HG03097 (cell line): ENCODE data around the gene PDCD4.
A peak's percentile ranks its signal among the peaks of the same experiment; 100 is the strongest.
"Not testable (repeated sequence)": the region's sequence is repeated elsewhere in the genome, so short reads cannot be mapped to it uniquely, and the experiment has no call there.

Experiments used
- ATAC-seq: cut with Tn5 transposase; IDR thresholded peaks from one replicate; pipeline ENCODE4 v1.9.1; 2021; ENCODE audit not compliant: unreplicated experiment, low FRiP score

PDCD4 gene

GRCh38 chr10:110860576-110861241 is 11.0 kb upstream of the PDCD4 start:
- ATAC-seq: peak; percentile 45

- no peak for ATAC-seq
These were observed 10.3 kb upstream of the PDCD4 start for GRCh38 chr10:110861476-110861875.

DNA sequence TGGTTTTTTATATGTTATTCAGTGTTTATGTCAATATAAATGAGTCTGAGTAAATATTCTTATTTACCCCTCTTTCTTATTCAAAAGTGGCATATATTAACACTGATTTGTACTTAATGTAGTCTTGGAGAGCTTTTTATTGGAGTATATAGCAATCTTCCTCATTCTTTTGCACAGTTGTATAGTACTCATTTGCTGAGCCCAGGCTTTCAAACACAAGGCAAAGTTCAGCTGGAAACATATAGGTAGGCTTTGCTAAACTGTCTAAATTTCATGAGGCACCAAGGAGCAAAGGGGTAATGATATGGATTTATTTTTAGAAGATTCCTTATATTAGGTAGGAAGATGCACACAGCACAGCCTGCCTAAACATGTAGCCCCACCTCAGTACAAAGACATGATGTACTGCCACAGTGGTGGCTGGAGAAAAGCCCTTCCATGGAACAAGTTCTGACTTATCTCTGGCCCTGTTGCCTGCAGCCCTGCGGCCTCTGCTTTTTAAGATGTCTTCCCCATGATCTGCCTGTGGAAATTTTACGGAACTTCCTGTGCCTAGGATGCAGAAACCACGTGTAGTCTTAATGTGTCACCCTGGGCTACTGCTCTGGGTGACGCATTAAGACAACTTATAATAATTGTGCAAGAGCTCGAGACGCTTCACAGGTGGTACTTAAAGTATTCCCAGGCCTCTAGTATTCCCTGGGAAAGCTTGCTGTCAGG is 9.6 kb upstream of the PDCD4 start:
- ATAC-seq: no peak

DNA sequence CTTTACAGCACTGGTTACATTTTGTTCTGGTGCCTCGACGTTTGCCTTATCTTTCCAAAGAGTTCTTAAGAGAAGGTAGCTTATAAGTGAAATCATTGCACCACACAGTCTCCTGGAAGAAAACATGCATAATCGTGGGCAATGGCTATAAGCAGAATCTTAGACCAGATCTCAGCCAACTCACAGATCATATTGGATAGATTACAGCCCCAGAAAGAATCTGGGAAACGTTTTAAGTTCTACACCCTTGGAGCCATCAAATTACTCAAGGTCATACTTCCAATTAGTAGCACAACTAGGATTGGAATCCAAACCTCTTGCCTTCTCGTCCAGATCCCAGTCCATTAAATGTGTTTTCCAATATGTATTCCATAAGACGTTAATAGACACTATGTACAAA is 8.8 kb upstream of the PDCD4 start:
- no peak for ATAC-seq

DNA sequence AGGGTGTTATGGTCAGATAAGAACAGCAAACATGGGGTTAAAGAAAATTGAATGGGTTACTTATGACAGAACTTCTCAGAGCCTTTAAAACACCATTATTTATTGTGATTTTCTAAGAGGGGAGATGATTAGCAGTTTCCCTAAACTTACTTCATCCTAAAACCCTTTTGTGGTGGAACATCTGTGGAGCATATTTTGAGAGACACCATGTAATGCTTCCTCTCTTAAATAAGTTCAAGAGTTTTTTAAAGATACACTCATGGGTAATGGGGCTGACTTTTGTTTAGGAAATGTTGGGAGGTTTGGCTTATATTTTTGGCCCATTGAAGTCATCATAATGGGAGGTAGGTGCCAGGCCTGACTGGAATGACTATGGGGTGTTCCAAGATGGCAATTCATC is 8.4 kb upstream of the PDCD4 start:
- ATAC-seq: no peak

DNA sequence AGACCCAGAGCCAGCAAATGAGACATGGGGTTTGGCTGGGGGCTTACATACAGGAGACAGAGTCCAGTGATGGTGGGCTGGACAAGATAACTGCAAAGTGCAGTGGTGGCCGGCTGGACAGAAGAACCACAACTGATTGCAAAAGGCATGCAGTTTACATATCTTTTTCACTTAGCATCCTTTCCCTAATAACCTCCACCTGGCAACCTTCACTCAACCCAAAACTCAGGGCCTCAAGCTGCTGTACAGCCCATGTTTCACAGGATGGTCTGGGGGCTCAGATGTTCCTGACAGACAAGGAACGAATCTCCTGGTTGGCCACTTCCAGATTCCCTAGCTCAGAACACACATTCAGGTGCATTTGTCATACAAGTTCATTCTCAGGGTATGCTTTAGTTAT is 7.8 kb upstream of the PDCD4 start:
- no peak for ATAC-seq

- peak; percentile 65 for ATAC-seq
These were observed 7.0 kb upstream of the PDCD4 start for GRCh38 chr10:110864662-110865140.

- ATAC-seq: no peak
These were observed 6.4 kb upstream of the PDCD4 start for GRCh38 chr10:110865186-110865808.

DNA sequence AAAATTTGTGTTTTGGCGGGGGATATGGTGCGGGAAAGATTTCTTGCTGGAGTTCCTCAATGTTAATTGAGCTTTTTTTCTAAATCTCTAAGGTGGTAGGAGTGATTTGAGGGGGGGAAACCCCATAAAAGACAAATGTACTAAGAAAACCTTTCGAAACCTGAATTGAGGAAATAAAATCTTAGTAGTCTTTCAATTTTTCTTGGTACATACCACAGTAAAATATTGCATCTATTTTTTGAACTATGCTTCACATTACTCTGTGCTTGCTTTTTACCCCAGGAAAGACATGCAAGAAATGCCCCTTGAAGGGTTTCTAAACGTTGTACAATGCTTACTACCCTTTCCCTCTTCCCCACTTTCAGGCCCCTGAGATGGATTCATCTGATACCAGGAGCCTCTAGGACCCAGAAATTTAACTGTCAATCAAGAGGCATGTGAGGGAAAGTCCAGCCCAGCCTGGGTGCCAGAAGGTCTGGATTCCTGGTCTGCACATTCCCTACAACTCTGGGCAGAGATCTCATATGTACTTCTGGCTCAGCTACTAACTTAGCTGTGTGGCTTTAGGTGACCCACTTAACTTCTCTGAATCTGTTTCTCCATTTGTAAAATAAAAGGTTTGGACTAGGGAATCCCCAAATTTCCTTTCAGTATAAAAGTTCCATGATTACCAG is 5.8 kb upstream of the PDCD4 start:
- ATAC-seq: peak; percentile 26

DNA sequence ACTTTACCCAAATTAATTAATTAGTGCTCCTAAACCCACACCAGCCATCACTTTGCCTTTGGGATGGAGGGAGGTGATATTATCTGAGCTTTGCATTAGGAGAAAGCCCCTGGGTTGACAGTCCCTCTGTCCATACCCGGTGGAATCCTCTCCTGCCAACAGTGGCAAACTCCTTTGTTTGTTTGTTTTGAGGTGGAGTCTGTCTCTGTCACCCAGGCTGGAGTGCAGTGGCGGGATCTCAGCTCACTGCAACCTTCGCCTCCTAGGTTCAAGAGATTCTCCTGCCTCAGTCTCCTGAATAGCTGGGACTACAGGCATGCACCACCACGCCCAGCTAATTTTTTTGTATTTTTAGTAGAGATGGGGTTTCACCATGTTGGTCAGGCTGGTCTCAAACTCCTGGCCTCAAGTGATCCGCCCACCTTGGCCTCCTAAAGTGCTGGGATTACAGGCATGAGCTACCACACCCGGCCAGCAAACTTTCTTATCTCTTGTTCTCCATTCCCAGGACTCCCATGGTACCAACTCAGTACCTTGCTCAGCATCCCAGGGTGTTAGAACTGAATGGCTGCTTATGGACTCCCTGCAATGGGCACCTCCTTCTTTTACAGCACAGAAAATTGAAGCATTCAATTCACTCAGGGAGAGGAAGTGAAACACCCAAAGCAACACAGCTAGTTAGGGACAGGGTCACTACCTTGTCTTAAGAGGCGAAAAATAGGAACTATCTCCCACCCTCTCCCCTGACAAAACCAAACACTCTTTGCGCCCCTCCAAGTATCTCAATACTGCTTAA is 4.5 kb upstream of the PDCD4 start:
- not testable (repeated sequence) for ATAC-seq

GRCh38 chr10:110867807-110868465 is 3.8 kb upstream of the PDCD4 start:
- no peak for ATAC-seq

GRCh38 chr10:110868981-110869380 is 2.7 kb upstream of the PDCD4 start:
- ATAC-seq: no peak

DNA sequence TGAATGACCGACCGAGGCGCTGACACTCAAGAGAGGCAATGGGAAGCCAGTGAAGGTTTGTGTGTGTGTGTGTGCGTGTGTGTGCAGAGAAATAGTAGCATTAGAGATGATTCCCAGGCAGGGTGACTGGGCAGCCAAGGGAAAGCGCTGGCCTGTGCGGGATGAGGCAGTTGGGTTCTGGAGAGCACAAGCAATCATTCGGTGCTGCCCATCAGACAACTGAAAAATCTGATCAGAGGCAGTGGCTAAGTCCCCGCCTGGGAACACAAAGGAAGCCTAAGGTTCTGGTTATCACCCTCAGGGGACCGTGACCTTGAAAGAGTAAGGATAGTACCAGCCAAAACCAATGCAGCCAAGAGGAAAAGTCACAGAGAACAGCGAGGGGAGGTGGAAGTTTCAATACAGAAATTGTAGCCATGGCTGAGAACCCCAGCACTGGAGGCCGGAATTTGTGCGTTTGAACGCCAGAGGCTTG is 868 bp upstream of the PDCD4 start:
- no peak for ATAC-seq

DNA sequence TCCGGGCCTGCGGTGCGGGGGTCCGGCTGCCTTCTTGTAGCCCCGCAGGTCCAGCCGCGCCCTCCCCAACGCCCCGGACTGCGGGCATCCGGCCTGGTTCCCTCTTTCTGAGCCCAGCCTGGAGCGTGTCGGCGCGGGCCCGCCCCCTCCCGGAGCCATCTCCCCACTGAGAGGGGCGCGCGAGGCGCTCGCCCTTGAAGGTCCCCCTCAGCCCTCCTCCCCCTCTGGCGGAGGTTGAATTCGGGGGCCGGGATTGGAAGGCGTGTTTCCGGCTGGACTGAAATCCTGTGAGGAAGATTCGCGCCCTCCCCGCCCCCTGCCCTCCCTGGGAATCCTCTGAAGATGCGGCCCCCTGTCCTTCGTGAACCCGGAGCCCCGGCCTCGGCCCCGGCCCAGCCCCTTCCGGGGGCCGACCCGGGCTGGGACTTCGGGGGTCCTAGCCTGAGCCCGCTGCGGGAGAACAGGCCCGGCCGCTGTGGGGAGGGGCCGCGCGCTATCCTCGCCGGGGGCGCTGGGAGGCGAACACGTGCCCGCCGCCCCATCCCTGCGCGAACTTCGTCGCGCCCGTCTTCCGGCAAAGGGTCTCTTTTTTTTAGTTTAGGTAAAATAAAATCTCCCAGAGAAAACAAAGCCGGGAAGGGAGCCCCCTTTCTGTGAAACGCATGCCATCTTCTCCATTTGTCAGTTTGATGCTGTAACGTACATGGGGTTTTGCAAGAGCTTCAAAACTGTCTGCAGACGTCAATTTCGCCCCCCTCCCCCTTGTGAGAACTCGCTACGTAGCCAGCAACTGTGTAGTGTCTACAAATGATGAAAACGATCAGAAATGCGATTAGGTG is 636 bp downstream of the PDCD4 start:
- ATAC-seq: peak; percentile 31

DNA sequence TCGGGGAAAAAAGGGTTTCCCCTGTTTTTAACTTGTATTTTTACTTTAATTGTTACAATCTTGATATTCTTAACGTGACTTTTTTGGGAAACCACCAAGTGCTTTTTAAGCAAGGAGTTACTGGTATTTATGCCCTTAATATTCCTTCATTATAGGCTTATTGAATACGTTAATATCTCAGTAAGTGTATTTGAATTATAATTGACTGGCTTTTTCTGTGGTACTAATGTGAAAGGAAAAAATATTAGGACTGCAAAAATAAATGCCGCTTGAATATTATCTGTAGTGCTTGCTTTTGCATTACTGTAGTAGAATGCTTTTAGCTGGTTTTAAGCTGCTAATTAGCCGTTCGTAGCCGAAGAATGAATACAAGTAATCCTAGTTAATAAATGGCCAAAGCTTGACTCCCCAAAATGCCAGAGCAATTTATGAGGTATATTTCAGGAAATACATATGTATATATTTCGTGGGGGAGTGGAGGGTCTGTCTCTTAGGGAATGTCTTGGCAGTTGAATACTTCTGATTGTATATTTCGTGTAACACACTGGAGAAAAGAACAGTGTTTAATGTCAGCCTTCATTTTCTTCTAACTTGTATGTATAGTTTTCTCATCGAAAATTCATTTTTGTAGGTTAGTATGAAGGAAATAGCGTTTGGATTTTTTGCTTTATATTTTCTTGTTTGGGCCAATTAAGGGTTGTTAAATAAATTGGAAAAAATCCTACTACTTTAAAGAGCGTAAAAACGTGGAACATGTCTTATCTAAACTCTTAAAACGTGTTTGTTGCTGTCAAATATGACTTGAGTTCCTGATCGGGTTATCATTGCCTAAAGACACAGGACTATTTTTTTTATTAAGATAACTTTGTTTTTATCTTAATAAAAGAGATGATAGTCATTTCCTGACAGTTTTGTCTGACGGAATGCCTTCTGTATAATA is 1.5 kb downstream of the PDCD4 start:
- ATAC-seq: no peak

DNA sequence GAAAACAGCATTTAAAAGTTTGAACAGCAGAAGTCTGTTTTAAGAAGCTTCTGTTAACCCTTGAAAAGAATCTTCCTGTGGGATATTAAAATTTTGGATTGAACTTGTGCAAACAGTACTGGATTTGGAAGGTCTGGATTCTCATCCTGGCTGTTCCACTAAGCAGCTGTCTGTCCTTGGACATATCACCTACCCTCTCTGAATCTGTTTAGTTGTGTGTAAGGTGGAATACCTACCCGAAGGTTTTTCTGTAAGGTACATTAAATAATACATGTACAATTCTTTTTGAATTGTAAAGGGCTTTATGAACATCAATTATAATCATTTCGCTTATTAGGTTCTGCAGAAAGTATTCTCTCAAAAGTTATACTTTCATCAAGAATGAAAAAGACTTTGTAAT is 2.2 kb downstream of the PDCD4 start:
- no peak for ATAC-seq

GRCh38 chr10:110876000-110876399 is 4.3 kb downstream of the PDCD4 start:
- ATAC-seq: no peak

DNA sequence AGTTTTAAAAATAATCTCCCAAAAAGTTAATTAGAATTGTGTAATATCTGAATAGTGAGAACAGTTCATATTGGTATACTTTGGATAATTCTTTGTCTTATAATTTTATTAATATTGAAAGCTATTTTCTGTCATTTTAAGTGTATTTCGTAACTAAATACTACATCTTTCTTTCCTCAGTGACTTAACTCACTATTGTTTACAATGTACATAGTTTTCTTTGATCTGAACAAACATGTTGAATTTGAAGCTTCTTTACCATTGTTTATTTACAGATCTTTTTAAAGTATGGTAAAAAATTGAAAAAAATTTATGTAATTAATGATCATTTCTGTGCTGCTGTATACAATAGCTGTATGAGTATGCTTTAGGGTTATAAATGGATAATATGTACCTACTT is 5.1 kb downstream of the PDCD4 start:
- ATAC-seq: no peak
